ENCODE results near the gene INTS6L.

Gene INTS6L

DNA sequence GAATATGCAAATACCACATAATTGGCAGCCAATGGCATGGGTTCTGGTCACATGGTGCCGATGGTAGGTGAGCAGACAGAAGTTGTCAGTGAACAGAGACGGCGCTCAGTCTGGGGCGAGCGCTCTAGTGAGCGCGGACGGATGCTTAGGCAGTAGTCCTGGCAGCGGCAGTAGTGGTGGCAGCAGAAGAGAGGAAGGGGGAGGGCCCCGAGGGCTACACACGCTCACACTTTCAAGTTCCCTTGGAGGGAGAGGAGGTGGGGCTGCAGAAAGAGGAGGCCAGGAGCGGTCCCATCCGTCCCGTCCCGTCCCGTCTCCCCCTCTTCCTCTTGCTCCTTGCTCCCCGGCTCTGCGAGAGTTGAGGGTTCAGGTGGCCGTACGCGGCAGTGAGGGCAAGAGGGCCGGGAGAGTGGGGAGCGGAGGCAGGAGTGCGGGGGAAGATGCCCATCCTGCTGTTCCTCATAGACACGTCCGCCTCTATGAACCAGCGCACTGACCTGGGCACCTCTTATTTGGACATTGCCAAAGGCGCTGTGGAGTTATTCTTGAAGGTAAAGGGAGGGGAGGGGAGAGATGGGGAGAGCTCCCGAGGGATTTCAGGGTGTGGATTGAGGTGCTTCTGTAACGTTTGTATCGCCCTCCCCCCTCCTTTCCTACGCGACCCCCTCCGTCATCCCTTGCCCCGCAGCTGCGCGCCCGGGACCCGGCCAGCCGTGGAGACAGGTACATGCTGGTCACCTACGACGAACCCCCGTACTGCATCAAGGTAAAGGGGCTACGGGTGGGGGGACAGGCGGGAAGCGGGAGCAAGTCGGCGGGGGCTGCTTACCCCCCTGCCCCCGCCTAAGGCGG lies at the start of gene INTS6L:
INTS6L (plus strand) TSS at position 108 of the 852 bp plus-strand sequence; CDS start at position 441, 333 bp downstream.
- peak; percentile 66 for DNase-seq (ENCODE audit: low read depth)

DNA sequence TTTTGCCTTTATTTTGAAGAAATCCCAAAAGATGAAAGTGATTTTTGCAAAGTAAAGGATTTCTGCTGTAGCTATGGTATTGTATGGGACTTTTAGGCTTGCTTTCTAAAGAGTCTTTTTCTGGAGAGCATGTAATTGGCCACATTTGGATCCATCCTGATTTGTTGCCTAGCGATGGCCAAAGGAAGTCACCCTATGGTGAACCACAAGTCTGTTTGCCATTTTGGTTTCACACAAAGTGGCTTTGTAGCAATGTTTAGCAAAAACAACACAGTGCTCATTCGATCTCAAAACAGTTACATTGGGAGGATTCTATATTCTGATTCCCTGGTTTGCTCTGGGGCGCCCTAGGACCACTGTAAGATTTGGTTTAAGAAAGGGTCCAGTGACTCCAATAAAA lies 44.1 kb upstream of the INTS6L start:
- no peak for DNase-seq (ENCODE audit: low read depth)

DNA sequence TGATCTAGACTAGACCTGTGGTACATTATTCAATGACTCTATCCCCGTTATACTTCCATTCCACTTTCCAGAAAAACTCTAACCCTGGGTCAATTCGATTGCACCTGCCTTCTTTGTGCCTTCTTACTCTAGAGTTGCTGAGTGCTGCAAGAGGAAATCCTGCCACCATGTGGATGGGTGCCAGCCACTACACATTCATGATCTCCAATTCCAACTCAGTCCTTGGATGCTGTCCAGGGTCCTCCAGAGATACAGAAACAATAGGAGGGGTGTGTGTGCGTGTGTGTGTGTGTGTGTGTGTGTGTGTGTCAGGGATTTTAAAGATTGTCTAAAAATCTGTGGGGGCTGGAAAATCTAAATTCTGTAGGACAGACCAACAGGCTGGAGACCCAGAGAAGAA lies 42.9 kb upstream of the INTS6L start:
- no peak for DNase-seq (ENCODE audit: low read depth)

- no peak for DNase-seq (ENCODE audit: low read depth)
These were observed 40.4 kb upstream of the INTS6L start for GRCh38 chrX:135480076-135480475.

- DNase-seq (ENCODE audit: low read depth): no peak
These were observed 38.7 kb upstream of the INTS6L start for GRCh38 chrX:135481696-135482179.

DNA sequence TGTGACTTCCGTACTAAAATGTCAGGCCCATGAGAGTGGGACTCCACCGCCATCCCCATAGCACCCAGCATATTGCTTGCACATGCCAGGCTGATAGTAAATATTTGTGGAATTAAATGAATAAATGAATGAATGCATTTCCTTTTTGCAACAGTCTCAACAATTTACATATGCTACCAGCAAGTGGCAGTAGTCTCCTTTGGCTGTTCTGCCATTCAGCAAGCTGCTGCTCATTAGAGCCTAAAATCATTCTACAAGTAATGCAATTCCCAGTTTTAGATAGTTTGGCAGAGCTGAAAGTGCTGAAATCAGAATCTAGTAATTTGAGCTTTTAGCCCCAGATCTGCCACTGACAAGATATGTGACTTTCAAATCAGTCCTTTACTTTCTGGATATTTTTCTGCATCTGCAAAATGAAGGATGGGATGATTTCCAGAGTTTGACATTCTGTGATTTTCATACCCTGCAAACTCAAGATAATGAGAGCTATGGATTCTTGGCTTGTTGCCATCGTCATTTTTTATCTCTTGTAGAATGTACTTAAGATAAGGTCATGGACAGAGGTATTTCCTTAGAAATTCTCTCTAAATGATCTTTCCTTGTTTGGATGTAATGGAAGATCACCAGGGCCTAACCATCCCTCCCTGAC lies 35.7 kb upstream of the INTS6L start:
- DNase-seq (ENCODE audit: low read depth): no peak

DNA sequence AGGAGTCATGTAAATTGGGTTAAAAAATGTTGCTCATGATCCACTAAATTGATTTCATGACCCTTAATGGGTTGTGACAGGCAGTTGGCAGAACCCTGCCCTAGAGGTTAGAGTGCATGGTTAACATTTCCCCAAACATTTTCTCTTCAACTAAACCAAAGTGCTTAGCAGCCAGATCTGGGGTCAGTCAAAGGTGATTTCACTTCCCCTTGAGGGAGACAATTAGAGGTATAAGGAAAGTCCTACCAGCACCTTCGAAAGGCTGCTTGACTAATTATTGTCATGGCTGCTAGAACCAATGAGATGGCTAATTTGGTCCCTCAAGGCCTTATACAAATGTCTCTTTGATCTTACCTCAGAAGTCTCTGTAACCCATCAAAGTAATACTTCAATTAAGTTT lies 30.9 kb upstream of the INTS6L start:
- no peak for DNase-seq (ENCODE audit: low read depth)

- DNase-seq (ENCODE audit: low read depth): no peak
These were observed 29.4 kb upstream of the INTS6L start for GRCh38 chrX:135490979-135491514.

DNA sequence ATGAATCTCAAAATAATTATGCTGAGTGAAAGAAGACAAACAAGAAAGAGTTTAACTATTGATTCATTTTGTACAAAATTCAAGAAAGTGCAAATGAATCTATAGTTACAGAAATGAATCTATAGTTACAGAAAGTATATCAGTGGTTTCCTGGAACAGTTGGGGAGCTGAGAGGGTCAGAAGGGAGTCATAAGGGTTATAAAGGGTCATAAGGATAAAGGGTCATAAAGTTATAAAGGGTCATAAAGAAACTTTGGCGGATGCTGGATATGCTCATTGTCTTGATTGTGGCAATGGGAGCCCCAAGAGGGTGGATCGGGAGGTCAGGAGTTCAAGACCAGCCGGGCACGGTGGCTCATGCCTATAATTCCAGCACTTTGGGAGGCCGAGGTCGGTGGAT lies 26.0 kb upstream of the INTS6L start:
- no peak for DNase-seq (ENCODE audit: low read depth)

DNA sequence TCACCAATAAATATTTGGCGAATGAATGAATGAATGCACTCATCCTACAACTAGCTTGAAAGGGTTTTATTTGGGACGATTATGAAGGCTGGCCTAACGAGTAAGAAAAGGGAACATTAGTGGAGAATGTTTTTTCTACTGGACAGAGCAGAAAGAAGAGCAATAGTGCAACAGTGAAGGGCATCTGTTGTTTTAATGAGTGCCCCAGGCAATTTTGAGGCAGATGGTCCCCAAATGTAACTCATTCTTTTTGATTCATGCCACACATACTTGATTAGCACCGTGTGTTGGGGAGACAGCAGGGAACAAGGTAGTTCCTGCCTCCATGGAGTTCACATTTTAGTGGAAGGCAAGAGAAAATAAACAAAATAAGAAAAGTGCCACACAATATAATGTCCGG lies 22.7 kb upstream of the INTS6L start:
- DNase-seq (ENCODE audit: low read depth): no peak

DNA sequence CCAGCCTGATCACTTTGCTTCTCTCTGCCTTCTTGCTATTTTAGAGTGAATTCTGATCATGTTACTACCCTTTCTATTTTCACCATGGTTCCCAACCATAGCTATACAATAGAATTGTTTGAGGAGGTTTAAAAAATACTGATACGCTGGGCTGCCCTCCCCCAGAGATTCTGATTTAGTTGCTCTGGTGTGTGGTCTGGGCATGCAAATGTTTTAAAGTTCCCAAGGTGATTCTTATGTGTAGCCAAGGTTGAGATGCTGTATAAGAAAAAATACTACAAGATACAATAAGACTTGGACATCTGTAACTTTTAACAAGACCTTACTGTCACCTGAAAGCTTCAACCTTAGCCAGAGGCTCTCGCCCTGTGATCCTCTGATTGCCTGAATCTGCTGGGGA lies 22.2 kb upstream of the INTS6L start:
- no peak for DNase-seq (ENCODE audit: low read depth)

DNA sequence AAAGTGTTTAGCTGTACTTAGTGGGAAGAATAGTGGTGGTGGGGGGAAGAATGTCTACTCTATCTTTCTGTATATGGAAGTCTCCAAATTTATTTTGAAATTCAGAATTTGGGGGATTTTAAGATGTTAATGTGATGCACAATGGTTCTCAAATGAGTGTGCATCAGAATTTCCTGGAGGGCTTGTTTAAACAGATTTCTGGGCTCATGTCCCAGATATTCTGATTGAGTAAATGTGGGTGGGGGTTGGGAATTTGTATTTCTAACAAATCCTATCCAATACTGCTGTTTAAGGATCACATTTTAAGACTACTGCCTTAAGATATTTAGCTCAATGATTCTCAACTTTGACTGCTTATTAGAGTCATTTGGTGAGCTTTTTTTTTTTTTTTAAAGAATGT lies 15.1 kb upstream of the INTS6L start:
- no peak for DNase-seq (ENCODE audit: low read depth)

- DNase-seq (ENCODE audit: low read depth): no peak
These were observed 10.6 kb upstream of the INTS6L start for GRCh38 chrX:135509885-135510284.

- no peak for DNase-seq (ENCODE audit: low read depth)
These were observed 7.8 kb upstream of the INTS6L start for GRCh38 chrX:135512508-135513129.

GRCh38 chrX:135513130-135513515 lies 7.3 kb upstream of the INTS6L start:
- no peak for DNase-seq (ENCODE audit: low read depth)

DNA sequence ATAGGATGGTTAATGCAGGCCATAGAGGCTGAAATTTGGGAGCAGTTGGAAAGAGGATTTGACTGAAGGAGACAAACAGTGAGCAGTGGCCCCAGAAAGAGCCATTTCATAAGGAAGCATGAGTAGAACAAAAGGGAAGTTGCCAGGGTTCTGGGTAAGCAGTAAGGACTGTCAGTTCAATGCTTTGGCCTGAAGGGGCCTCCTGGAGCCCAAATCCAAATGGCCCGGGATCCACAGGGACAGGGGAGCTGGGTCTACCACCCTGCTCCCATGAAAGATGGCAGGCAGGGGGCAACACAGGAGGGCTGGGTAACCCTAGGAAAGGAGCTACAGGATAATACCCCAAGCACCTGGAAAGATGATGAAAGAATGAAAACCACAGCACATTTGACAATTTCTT lies 4.1 kb upstream of the INTS6L start:
- DNase-seq (ENCODE audit: low read depth): no peak

DNA sequence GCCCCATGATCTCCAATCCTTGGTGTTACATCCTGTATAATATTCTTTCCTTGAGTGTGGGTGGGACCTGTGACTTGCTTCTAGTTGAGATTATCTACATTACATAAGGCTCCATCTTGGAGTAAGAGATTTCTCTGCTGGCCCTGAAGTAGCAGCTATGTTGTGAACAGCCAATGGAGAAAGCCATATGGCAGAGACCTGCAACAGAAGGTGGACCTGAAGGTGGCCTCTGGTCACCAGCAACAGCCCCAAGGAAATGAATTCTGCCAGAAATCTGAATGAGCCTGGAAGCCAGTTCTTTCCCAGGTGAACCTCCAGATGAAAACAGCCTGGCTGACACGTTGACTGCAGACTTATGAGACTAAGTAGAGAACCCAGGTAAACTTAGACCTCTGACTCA lies 2.3 kb upstream of the INTS6L start:
- DNase-seq (ENCODE audit: low read depth): no peak

DNA sequence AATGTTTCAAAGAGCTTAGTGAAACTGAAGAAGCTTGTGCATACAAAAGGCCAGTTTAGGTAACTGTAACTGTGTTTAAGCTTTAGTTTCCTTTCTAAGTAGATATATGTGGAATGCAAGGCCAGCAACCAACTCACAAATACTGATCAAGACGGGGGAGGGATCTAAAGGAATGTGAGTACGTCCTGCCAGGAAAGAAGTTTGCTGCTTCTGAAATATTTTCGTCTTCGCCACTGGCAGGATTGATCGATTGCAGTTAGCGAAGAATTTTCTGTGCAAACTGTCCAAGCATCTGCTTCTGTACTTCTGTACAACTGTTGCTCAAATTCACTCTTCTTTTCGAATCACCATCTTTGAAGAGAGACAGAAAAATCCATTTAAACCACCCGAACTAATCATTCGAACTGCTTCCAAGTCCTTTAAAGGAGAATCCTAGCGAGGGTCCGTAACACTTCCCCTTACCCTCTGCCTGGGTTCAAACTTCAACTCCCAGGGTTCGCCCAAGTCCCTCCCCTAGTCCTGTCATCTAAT lies 373 bp upstream of the INTS6L start:
- no peak for DNase-seq (ENCODE audit: low read depth)

DNA sequence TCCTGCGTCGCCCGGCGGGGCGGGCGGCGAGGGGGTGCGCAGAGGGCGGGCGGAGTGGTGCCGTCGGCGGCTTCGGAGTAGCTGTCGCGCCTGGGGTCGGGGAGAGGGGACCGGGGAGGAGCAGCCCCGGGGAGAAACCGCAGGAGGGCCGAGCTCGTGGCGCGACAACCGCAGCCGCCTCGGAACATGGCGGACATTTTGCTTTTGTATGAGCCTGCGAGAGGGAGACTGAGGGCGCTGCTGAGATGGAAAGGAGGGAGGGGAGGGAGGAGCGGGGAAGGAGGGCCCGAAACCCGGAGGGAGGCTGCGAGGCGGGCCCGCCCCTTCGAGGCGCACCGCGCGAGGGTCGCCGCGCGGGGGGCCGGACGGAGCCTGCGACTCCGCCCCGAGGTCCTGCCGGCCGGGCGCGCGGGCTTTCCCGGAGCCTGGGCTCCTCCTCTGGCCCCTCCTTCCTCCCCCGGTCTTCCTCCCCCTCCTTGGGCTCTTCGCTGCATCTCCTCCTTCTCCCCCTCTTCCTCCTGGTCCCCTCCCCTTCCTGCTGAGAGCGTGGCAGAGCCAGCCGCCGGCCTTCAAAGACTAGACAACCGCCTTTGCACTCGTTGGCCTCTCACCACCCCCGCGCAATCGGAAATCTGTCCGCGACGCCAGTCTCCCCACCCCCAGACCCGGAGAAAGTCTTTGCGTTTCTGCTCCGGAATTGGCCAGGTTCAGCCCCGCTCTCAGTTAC lies 1.1 kb downstream of the INTS6L start:
- peak; percentile 70 for DNase-seq (ENCODE audit: low read depth)

DNA sequence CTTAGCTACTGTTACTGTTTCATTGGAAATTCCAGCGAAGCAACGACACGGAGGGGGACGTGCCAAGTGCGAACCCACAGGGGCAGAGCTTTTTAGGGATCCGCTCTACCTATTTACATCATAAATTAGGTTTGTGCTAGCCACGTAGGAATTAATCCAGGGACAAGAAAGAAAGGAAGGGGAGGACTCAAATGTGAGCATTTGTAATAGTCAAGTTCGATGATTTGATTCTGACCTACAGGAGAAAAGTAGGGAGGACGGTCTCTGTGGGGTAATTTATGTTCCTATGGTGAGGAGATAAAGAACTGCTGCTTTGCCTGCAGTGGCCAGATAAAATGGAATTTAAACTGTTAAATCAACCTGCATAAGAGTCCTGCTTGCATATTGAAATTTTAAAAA lies 1.7 kb downstream of the INTS6L start:
- DNase-seq (ENCODE audit: low read depth): no peak

- no peak for DNase-seq (ENCODE audit: low read depth)
These were observed 2.6 kb downstream of the INTS6L start for GRCh38 chrX:135522878-135523693.
